HepG2 (cell line): ENCODE data around the gene MSI2. TPM values are rescaled to one million over a fixed set of nuclear protein-coding genes. Genes with fewer than 3 reads are reported as not detected.

Source experiments
- ATAC-seq: fragments of 200-7000 bp; cut with Tn5 transposase; 3 replicates; pipeline ENCODE4 v1.9.1; 2020; ENCODE audit warnings: mild to moderate bottlenecking, moderate library complexity
- BruUV-seq: library from RNA; stranded (reverse); fragments of 400-500 nt; replicated peaks from 2 replicates; lab custom pipeline; 2021; lab: Mats Ljungman, UMichigan
- CTCF ChIA-PET: fragments of 300-600 bp; formaldehyde crosslinking; extraction: SDS; loops from one replicate; lab custom pipeline; 2021; ENCODE audit warnings: low total read pairs, inconsistent platforms, low intra/inter-chr PET ratio; lab: Yijun Ruan, JAX
- POLR2A ChIA-PET: fragments of 350-600 bp; sonication (Branson Sonifier 250); formaldehyde crosslinking; loops from one replicate; lab custom pipeline; 2020; ENCODE audit warnings: antibody characterized with exemption, inconsistent platforms; lab: Yijun Ruan, JAX
- DNase-seq: peaks from one replicate; pipeline ENCODE4 v3.0.0-alpha.2; 2015; ENCODE audit warnings: low spot score
- FAIRE-seq: peaks from 3 replicates; lab custom pipeline; 2011; peaks lifted over from hg19 to GRCh38; lab: Jason Lieb, UNC
- H2AFZ ChIP-seq: one replicate; pipeline ENCODE4 v1.6.1; 2011; ENCODE audit warnings: low read length, inconsistent platforms
- H3K27ac ChIP-seq: fragments of 300-600 bp; 3 replicates; pipeline ENCODE4 v1.8.0; 2011; ENCODE audit warnings: mixed run types, mild to moderate bottlenecking, mixed read lengths, low read length, inconsistent platforms; ENCODE audit not compliant: insufficient read depth; ENCODE audit errors: extremely low read length
- H3K27me3 ChIP-seq, 2 experiments: fragments of 200-600 bp in 1 of 2; 2 replicates in 1 of 2; 3 replicates in 1 of 2; pipeline versions ENCODE4 v1.6.0 to v1.8.0; 2011; ENCODE audit warnings: low read length in 2 of 2, mild to moderate bottlenecking in 2 of 2, moderate library complexity in 2 of 2, inconsistent platforms in 1 of 2; ENCODE audit not compliant: insufficient read depth in 2 of 2, control insufficient read depth in 1 of 2
- H3K36me3 ChIP-seq, 2 experiments: fragments of 200-600 bp in 1 of 2; replicated peaks in 1 of 2; 2 replicates in 1 of 2; 3 replicates in 1 of 2; pipeline versions ENCODE4 v1.5.1 to v1.8.0; 2011; ENCODE audit warnings: low read length in 2 of 2, inconsistent platforms in 1 of 2; ENCODE audit not compliant: insufficient read depth in 2 of 2, control insufficient read depth in 1 of 2
- H3K4me1 ChIP-seq: 2 replicates; pipeline ENCODE4 v1.5.1; 2012; ENCODE audit warnings: low read length, inconsistent platforms; ENCODE audit not compliant: insufficient read depth
- H3K4me2 ChIP-seq: 2 replicates; pipeline ENCODE4 v1.6.0; 2011; ENCODE audit warnings: low read depth, low read length, inconsistent platforms
- H3K4me3 ChIP-seq, 3 experiments: fragments of 200-600 bp in 1 of 3; sonication (generic), shearing (Covaris generic) in 1 of 3; replicated peaks in 1 of 3; 2 replicates each; pipeline ENCODE4 v1.5.1; 2011 to 2016; ENCODE audit warnings: low read length in 3 of 3, inconsistent platforms in 2 of 3, low read depth in 2 of 3, mild to moderate bottlenecking in 2 of 3, control low read depth in 1 of 3, mixed read lengths in 1 of 3; ENCODE audit not compliant: insufficient read depth in 1 of 3
- H3K79me2 ChIP-seq: one replicate; pipeline ENCODE4 v1.6.1; 2011; ENCODE audit warnings: low read length, inconsistent platforms; ENCODE audit not compliant: insufficient read depth
- H3K9ac ChIP-seq: 2 replicates; pipeline ENCODE4 v1.6.0; 2011; ENCODE audit warnings: mild to moderate bottlenecking, low read depth, low read length, inconsistent platforms; ENCODE audit not compliant: insufficient read depth
- H3K9me3 ChIP-seq: 2 replicates; pipeline ENCODE4 v1.5.1; 2012; ENCODE audit warnings: mild to moderate bottlenecking, low read length
- H4K20me1 ChIP-seq: 2 replicates; pipeline ENCODE4 v1.6.0; 2011; ENCODE audit warnings: inconsistent platforms, mild to moderate bottlenecking, low read length, moderate library complexity; ENCODE audit not compliant: insufficient read depth
- ATF4 ChIP-seq, 2 experiments: fragments of 450-650 bp in 1 of 2; sonication (generic) in 1 of 2; formaldehyde crosslinking; IDR thresholded peaks; 2 replicates each; pipeline versions ENCODE4 v1.5.0 to v1.8.0; 2020 to 2022; ENCODE audit warnings: mild to moderate bottlenecking in 1 of 2, missing genetic modification reagents in 1 of 2
- CEBPB ChIP-seq: IDR thresholded peaks from 2 replicates; pipeline ENCODE4 v1.6.1; 2011; ENCODE audit warnings: low read depth, low read length, improper control_type of control experiment, borderline replicate concordance
- ELF1 ChIP-seq: sonication (generic); formaldehyde crosslinking; IDR thresholded peaks from 2 replicates; pipeline ENCODE4 v1.4.0; 2020; ENCODE audit warnings: missing genetic modification reagents
- HNF1A ChIP-seq, 2 experiments: sonication (generic) in 1 of 2; formaldehyde crosslinking in 1 of 2; IDR thresholded peaks; 2 replicates each; pipeline versions ENCODE4 v1.4.0 to v1.6.1; 2016 to 2020; ENCODE audit warnings: borderline replicate concordance in 1 of 2, low read depth in 1 of 2, mild to moderate bottlenecking in 1 of 2, missing genetic modification reagents in 1 of 2
- NFKB2 ChIP-seq: sonication (generic); formaldehyde crosslinking; IDR thresholded peaks from 2 replicates; pipeline ENCODE4 v1.4.0; 2020; ENCODE audit warnings: missing genetic modification reagents, borderline replicate concordance
- NFYB ChIP-seq: sonication (generic); formaldehyde crosslinking; IDR thresholded peaks from 2 replicates; pipeline ENCODE4 v1.4.0; 2020; ENCODE audit warnings: missing genetic modification reagents
- NFYC ChIP-seq: IDR thresholded peaks from 2 replicates; pipeline ENCODE4 v1.6.1; 2016; ENCODE audit warnings: missing genetic modification reagents, missing compliant biosample characterization
- NPAS2 ChIP-seq: sonication (generic); formaldehyde crosslinking; IDR thresholded peaks from 2 replicates; pipeline ENCODE4 v1.8.0; 2022; ENCODE audit warnings: mild to moderate bottlenecking, missing genetic modification reagents, borderline replicate concordance
- NR2F1 ChIP-seq, 2 experiments: fragments of 450-650 bp in 1 of 2; formaldehyde crosslinking in 1 of 2; IDR thresholded peaks; 2 replicates each; pipeline versions ENCODE4 v1.5.0 to v1.6.1; 2016 to 2020; ENCODE audit warnings: mild to moderate bottlenecking in 1 of 2, missing compliant biosample characterization in 1 of 2, missing genetic modification reagents in 1 of 2, moderate library complexity in 1 of 2
- RFXAP ChIP-seq: sonication (generic); formaldehyde crosslinking; IDR thresholded peaks from 2 replicates; pipeline ENCODE4 v1.4.0; 2020; ENCODE audit warnings: missing genetic modification reagents, borderline replicate concordance
- SNAPC2 ChIP-seq: sonication (generic); formaldehyde crosslinking; IDR thresholded peaks from 2 replicates; pipeline ENCODE4 v1.8.1; 2022; ENCODE audit warnings: mild to moderate bottlenecking, missing genetic modification reagents
- ZNF18 ChIP-seq: sonication (generic); formaldehyde crosslinking; IDR thresholded peaks from 2 replicates; pipeline ENCODE4 v1.8.0; 2022; ENCODE audit warnings: mild to moderate bottlenecking, missing genetic modification reagents; ENCODE audit not compliant: insufficient replicate concordance
- ZNF256 ChIP-seq: sonication (generic); formaldehyde crosslinking; conservative IDR thresholded peaks from 2 replicates; pipeline ENCODE4 v1.4.0; 2020; ENCODE audit warnings: missing genetic modification reagents
- ZNF674 ChIP-seq: sonication (generic); formaldehyde crosslinking; IDR thresholded peaks from 2 replicates; pipeline ENCODE4 v1.5.0; 2020; ENCODE audit warnings: low read depth, mild to moderate bottlenecking, missing genetic modification reagents
- ZNF678 ChIP-seq: sonication (generic); formaldehyde crosslinking; IDR thresholded peaks from 2 replicates; pipeline ENCODE4 v1.4.0; 2020; ENCODE audit warnings: mild to moderate bottlenecking, missing genetic modification reagents
- ZNF75D ChIP-seq: sonication (generic); formaldehyde crosslinking; IDR thresholded peaks from 2 replicates; pipeline ENCODE4 v1.8.1; 2023; ENCODE audit warnings: missing genetic modification reagents, mild to moderate bottlenecking, borderline replicate concordance
- WGBS: methylation state at CpG from one replicate; pipeline ENCODE4 v1.1.6; 2017; ENCODE audit warnings: low lambda C conversion rate; 5-methylcytosine and 5-hydroxymethylcytosine counted together
- in situ Hi-C: cut with HindIII; loops from 2 replicates; pipeline ENCODE4 v1.10.0; 2017; ENCODE audit warnings: low pct_unique_long_range_greater_than_20kb; ENCODE audit not compliant: extremely low pct_ligation_motif_present
- intact Hi-C: fragments of 100-400 bp; cut with micrococcal nuclease; formaldehyde crosslinking; loops from one replicate; pipeline ENCODE4 v1.10.0; 2022; ENCODE audit not compliant: unreplicated experiment
- polyA plus RNA-seq, 8 experiments: library from polyadenylated mRNA; depleted of rRNA in 3 of 8; stranded (reverse) in 7 of 8; unstranded in 1 of 8; fragments of >200 nt; fragmentation: Illumina TruSeq in 4 of 8; extraction: Trizol in 4 of 8; gene quantifications; 2 replicates each; pipeline versions ENCODE4 v1.2.1 to v1.2.3, GENCODE V29; 2011 to 2016; ENCODE audit warnings: low read depth in 4 of 8, missing spikeins in 1 of 8, mixed read lengths in 1 of 8; ENCODE audit not compliant: insufficient read depth in 1 of 8
- total RNA-seq, 5 experiments: library from RNA; depleted of rRNA; stranded (reverse); fragments of >200 nt; fragmentation: Illumina TruSeq; extraction: Trizol; gene quantifications; 2 replicates each; pipeline ENCODE4 v1.2.3, GENCODE V29; 2016; ENCODE audit warnings: low read depth in 1 of 5

MSI2 gene
- total and polyA plus RNA-seq, 2 of the 13 experiments (the other 11 are each of a cell fraction or from before 2014, with no cell fraction given): 77.5 to 78.4 TPM

- Histone ChIP-seq H3K9ac (no peak overlapping the region), H3K4me2 (no peak overlapping the region), H3K36me3 (peaks cover 22 to 49% of the 10 kb centered on the region in 2 experiments), H3K27me3 (no peaks in the 10 kb centered on the region), H3K9me3 (no peaks in the 10 kb centered on the region), H4K20me1 (no peaks in the 10 kb centered on the region), H3K79me2 (no peaks in the 10 kb centered on the region), H3K4me3 (no peak overlapping the region), H2AFZ (no peak overlapping the region), H3K27ac (no peak overlapping the region), H3K4me1 (no peaks in the 10 kb centered on the region)
- DNase-seq (peak; percentile 12), FAIRE-seq (no peak), ATAC-seq (peak; percentile 64)
- in situ Hi-C loops: no loop called here
- BruUV-seq: no TSS peak
- ChIA-PET CTCF (no interaction called here), POLR2A (no interaction called here)
- intact Hi-C loops: no loop called here
- 96% methylated on average over 21 of the region's 21 CpGs for WGBS
- TF ChIP-seq NFYB (CRISPR knock-in tag) (peak; percentile 68), SNAPC2 (CRISPR knock-in tag) (no peak), NPAS2 (CRISPR knock-in tag) (no peak), ZNF678 (CRISPR knock-in tag) (no peak), NFKB2 (no peak), ZNF256 (CRISPR knock-in tag) (no peak), NFYC (CRISPR knock-in tag) (peak; percentile 67), HNF1A (IDR thresholded peaks at IDR 0.05; ENCODE audit: low read depth) (no peak), HNF1A (CRISPR knock-in tag; IDR thresholded peaks at IDR 0.05; ENCODE audit: borderline replicate concordance) (no peak), ATF4 (CRISPR knock-in tag; IDR thresholded peaks at IDR 0.05) (no peak), ZNF18 (CRISPR knock-in tag) (no peak), ZNF674 (CRISPR knock-in tag) (no peak), NR2F1 (CRISPR knock-in tag; IDR thresholded peaks at IDR 0.05) (no peak), ZNF75D (CRISPR knock-in tag) (no peak), RFXAP (CRISPR knock-in tag) (no peak), CEBPB (no peak), ELF1 (CRISPR knock-in tag) (no peak)
Observed at GRCh38 chr17:57662644-57663308, 406.5 kb downstream of the MSI2 start.
